Neural progenitor cell (in vitro differentiated cells): ENCODE data around the gene SULT1C3.

Experiments used
- CTCF ChIP-seq: fragments of 200-600 bp; sonication (generic); IDR thresholded peaks from 2 replicates; pipeline ENCODE4 v1.5.1; 2017; ENCODE audit warnings: antibody characterized with exemption, mild to moderate bottlenecking
- EZH2 ChIP-seq: fragments of 200-600 bp; sonication (generic); IDR thresholded peaks from 2 replicates; pipeline ENCODE4 v1.6.1; 2017; ENCODE audit warnings: antibody characterized with exemption, mild to moderate bottlenecking, moderate library complexity
- EZH2phosphoT487 ChIP-seq: fragments of 200-600 bp; sonication (generic); IDR thresholded peaks from 2 replicates; pipeline ENCODE4 v1.6.1; 2017; ENCODE audit warnings: antibody characterized with exemption

DNA sequence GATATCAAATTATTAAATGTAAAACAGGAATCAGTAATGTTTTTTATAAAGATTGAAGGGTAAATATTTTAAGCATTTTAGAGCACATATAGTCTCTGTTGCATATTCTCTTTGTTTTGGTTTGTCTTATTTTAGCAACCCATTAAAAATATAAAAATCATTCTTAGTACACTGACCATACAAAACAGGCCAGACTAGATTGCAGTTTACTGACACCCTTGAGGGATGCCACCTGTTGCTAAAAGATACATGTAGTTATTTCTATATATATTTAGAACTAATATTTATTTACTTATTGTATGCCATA lies 44.7 kb upstream of the SULT1C3 start:
- TF ChIP-seq EZH2 (no peak), CTCF (no peak), EZH2phosphoT487 (no peak)
